Prostate gland (tissue), 2 donors: ENCODE data around the gene AKT3.

Experiments used
- POLR2AphosphoS5 ChIP-seq: sonication (generic); formaldehyde crosslinking; IDR thresholded peaks from one replicate; pipeline ENCODE4 v1.6.1; 2017; ENCODE audit warnings: antibody characterized with exemption
- TF ChIP-seq, protein P1 (sequence below), 4 experiments: fragments of 200-600 bp in 2 of 4; fragments of 450-650 bp in 2 of 4; sonication (generic) in 2 of 4; IDR thresholded peaks; 1 replicate in 3 of 4; 2 replicates in 1 of 4; pipeline ENCODE4 v1.5.1; 2016 to 2019; ENCODE audit warnings: antibody characterized with exemption in 4 of 4, mild to moderate bottlenecking in 2 of 4, moderate library complexity in 2 of 4

DNA sequence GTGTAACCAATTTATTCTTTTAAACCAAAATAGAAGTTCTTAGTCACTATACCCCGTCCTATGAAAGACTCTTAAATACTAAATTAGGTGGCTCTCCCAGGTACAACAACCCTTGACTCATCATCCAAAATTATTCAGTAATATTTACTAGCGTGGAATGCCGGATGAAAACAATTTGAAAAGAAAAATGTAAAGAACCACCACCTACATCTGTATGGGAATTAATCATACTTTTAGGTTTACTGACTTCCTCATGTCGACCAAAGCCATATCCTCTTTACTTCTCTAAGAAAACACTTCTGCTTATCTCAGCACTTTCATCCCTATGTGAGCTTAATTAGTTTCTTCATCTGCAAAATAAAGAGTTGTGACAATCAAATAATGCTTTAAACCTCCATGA, 139.6 kb downstream of the AKT3 start:
- TF ChIP-seq, protein P1, sequence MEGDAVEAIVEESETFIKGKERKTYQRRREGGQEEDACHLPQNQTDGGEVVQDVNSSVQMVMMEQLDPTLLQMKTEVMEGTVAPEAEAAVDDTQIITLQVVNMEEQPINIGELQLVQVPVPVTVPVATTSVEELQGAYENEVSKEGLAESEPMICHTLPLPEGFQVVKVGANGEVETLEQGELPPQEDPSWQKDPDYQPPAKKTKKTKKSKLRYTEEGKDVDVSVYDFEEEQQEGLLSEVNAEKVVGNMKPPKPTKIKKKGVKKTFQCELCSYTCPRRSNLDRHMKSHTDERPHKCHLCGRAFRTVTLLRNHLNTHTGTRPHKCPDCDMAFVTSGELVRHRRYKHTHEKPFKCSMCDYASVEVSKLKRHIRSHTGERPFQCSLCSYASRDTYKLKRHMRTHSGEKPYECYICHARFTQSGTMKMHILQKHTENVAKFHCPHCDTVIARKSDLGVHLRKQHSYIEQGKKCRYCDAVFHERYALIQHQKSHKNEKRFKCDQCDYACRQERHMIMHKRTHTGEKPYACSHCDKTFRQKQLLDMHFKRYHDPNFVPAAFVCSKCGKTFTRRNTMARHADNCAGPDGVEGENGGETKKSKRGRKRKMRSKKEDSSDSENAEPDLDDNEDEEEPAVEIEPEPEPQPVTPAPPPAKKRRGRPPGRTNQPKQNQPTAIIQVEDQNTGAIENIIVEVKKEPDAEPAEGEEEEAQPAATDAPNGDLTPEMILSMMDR (IDR thresholded peaks at IDR 0.05): no peak
- no peak for TF ChIP-seq POLR2AphosphoS5
